GM23338 (cell line): ENCODE data around the gene HS6ST2. TPM values are rescaled to one million over a fixed set of nuclear protein-coding genes. Genes with fewer than 3 reads are reported as not detected.

Experiments used
- ATAC-seq: fragments of 200-7000 bp; cut with Tn5 transposase; 3 replicates; pipeline ENCODE4 v1.9.1; 2020
- DNase-seq: peaks from one replicate; pipeline ENCODE4 v3.0.0-alpha.2; 2015; ENCODE audit warnings: low spot score
- H2AFZ ChIP-seq: fragments of 200-600 bp; sonication (generic); 2 replicates; pipeline ENCODE4 v1.8.0; 2016; ENCODE audit warnings: antibody characterized with exemption, mild to moderate bottlenecking, moderate library complexity
- H3F3A ChIP-seq: fragments of 200-600 bp; sonication (generic); replicated peaks from 2 replicates; pipeline ENCODE4 v1.8.0; 2017; ENCODE audit warnings: antibody characterized with exemption, mixed run types, low read depth
- H3K27ac ChIP-seq: fragments of 200-600 bp; sonication (generic); 2 replicates; pipeline ENCODE4 v1.6.1; 2016; ENCODE audit warnings: low read depth
- H3K27me3 ChIP-seq: fragments of 200-600 bp; sonication (generic); 2 replicates; pipeline ENCODE4 v1.8.0; 2016; ENCODE audit warnings: mild to moderate bottlenecking, mixed run types, moderate library complexity; ENCODE audit not compliant: insufficient read depth
- H3K36me3 ChIP-seq: fragments of 200-600 bp; sonication (generic); 2 replicates; pipeline ENCODE4 v1.8.0; 2016; ENCODE audit warnings: mild to moderate bottlenecking; ENCODE audit not compliant: insufficient read depth
- H3K4me1 ChIP-seq: fragments of 200-600 bp; sonication (generic); 2 replicates; pipeline ENCODE4 v1.8.0; 2016; ENCODE audit warnings: mild to moderate bottlenecking, moderate library complexity; ENCODE audit not compliant: insufficient read depth
- H3K4me2 ChIP-seq: fragments of 200-600 bp; sonication (generic); 2 replicates; pipeline ENCODE4 v1.7.1; 2017; ENCODE audit warnings: mixed run types
- H3K4me3 ChIP-seq: fragments of 200-600 bp; sonication (generic); 2 replicates; pipeline ENCODE4 v1.6.1; 2016; ENCODE audit warnings: mixed run types
- H3K79me2 ChIP-seq: fragments of 200-600 bp; sonication (generic); replicated peaks from 2 replicates; pipeline ENCODE4 v1.8.0; 2017; ENCODE audit warnings: mild to moderate bottlenecking; ENCODE audit not compliant: insufficient read depth
- H3K9me2 ChIP-seq: fragments of 200-600 bp; sonication (generic); 2 replicates; pipeline ENCODE4 v1.8.0; 2017; ENCODE audit not compliant: insufficient read depth
- H4K20me1 ChIP-seq: fragments of 200-600 bp; sonication (generic); replicated peaks from 2 replicates; pipeline ENCODE4 v1.8.0; 2017; ENCODE audit warnings: mild to moderate bottlenecking; ENCODE audit not compliant: insufficient read depth
- H3K27ac Mint-ChIP-seq: 2 replicates; pipeline ENCODE4 v1.8.0; 2020; ENCODE audit warnings: inconsistent platforms, mild to moderate bottlenecking, moderate library complexity, mixed read lengths
- H3K27me3 Mint-ChIP-seq: 3 replicates; pipeline ENCODE4 v1.8.0; 2022; ENCODE audit warnings: low read depth, mild to moderate bottlenecking, moderate library complexity, mixed read lengths, inconsistent platforms; ENCODE audit not compliant: insufficient read depth, poor library complexity
- H3K36me3 Mint-ChIP-seq: 3 replicates; pipeline ENCODE4 v1.8.0; 2021; ENCODE audit warnings: low read depth, mild to moderate bottlenecking, inconsistent platforms, moderate library complexity, mixed read lengths
- H3K4me1 Mint-ChIP-seq: 3 replicates; pipeline ENCODE4 v1.8.0; 2020; ENCODE audit warnings: mild to moderate bottlenecking, inconsistent platforms, mixed read lengths
- H3K4me3 Mint-ChIP-seq: 3 replicates; pipeline ENCODE4 v1.8.0; 2021; ENCODE audit warnings: moderate library complexity, mild to moderate bottlenecking, inconsistent platforms, mixed read lengths
- H3K9me3 Mint-ChIP-seq: 3 replicates; pipeline ENCODE4 v1.8.0; 2020; ENCODE audit warnings: moderate library complexity, mild to moderate bottlenecking, inconsistent platforms, mixed read lengths
- ETS1 ChIP-seq: IDR thresholded peaks from 2 replicates; pipeline ENCODE4 v1.6.1; 2016; ENCODE audit warnings: antibody characterized with exemption
- EZH2 ChIP-seq: fragments of 200-600 bp; sonication (generic); IDR thresholded peaks from one replicate; pipeline ENCODE4 v1.8.0; 2017; ENCODE audit warnings: antibody characterized with exemption, mild to moderate bottlenecking, low read depth; ENCODE audit not compliant: unreplicated experiment
- JUNB ChIP-seq: IDR thresholded peaks from one replicate; pipeline ENCODE4 v1.6.1; 2016; ENCODE audit warnings: antibody characterized with exemption; ENCODE audit not compliant: unreplicated experiment
- NANOG ChIP-seq: IDR thresholded peaks from 2 replicates; pipeline ENCODE4 v1.6.1; 2016; ENCODE audit warnings: antibody characterized with exemption, borderline replicate concordance
- POLR2AphosphoS5 ChIP-seq: IDR thresholded peaks from 2 replicates; pipeline ENCODE4 v1.6.1; 2016; ENCODE audit warnings: antibody characterized with exemption, low read depth
- ZNF462 ChIP-seq: fragments of 250-450 bp; sonication (Bioruptor Pico); IDR thresholded peaks from 2 replicates; pipeline ENCODE4 v1.5.0; 2020; ENCODE audit warnings: mild to moderate bottlenecking, moderate library complexity
- polyA plus RNA-seq: library from polyadenylated mRNA; unstranded; fragments of >200 nt; fragmentation: Nextera tagmentation; extraction: Ambion mirVana; gene quantifications from 2 replicates; pipeline ENCODE4 v1.2.1, GENCODE V29; 2016
- total RNA-seq: library from RNA; depleted of rRNA; stranded (reverse); fragments of >200 nt; shearing (Covaris generic); gene quantifications from 2 replicates; pipeline ENCODE4 v1.2.3, GENCODE V29; 2014

Gene HS6ST2
- total and polyA plus RNA-seq, 2 experiments from 2014 or later: 0.82 to 4.8 TPM

DNA sequence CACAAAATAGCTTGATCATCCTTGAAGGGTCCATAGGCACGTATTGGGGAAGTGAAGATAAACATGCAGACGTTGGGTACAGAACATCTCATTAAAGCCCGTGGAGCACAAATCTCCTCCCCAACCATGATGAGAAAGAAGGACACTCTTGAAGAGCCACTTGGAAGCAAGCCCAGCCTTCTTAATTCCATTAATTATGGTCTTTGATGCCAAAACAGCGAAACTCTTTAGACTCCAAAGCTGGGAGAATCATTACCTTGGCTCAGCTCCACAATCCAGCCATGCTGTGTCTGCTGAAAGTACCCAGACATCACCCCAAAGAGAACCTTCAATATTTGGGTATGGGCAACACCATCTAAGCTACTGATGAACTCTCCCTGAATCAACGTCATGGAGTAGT, 300.6 kb downstream of the HS6ST2 start (continued):
- TF ChIP-seq ZNF462 (CRISPR knock-in tag) (no peak), NANOG (no peak), JUNB (no peak), POLR2AphosphoS5 (no peak), ETS1 (no peak)

GRCh38 chrX:132652871-132653270, 305.6 kb downstream of the HS6ST2 start:
- Histone ChIP-seq H3K9me2 (no peaks in the 10 kb centered on the region), H3K4me3 (no peak overlapping the region), H2AFZ (no peak overlapping the region), H4K20me1 (no peaks in the 10 kb centered on the region), H3K27me3 (no peaks in the 10 kb centered on the region), H3K4me2 (0 out of 2 replicates have a peak overlapping the region, but pooled peaks have one; percentile 68), H3K36me3 (no peaks in the 10 kb centered on the region), H3K4me1 (peaks cover 15% of the 10 kb centered on the region), H3F3A (no peaks in the 10 kb centered on the region), H3K27ac (no peak overlapping the region), H3K79me2 (no peaks in the 10 kb centered on the region)
- ATAC-seq: no peak
- Mint-ChIP-seq H3K27ac (no peak overlapping the region), H3K36me3 (no peaks in the 10 kb centered on the region), H3K9me3 (no peaks in the 10 kb centered on the region), H3K4me1 (peaks cover 25% of the 10 kb centered on the region), H3K4me3 (no peak overlapping the region), H3K27me3 (peaks cover 4% of the 10 kb centered on the region)
- TF ChIP-seq JUNB (no peak), ETS1 (no peak), EZH2 (no peak)
- DNase-seq: no peak
